ENCODE measurements around the gene TP53INP2.

TP53INP2 gene

GRCh38 chr20:34708621-34709043, 4.5 kb downstream of the TP53INP2 start:
- Histone ChIP-seq H3F3A (ENCODE audit: insufficient read depth) (peaks cover 16% of the 10 kb centered on the region), H4K20me1 (ENCODE audit: low read depth, low read length) (no peaks in the 10 kb centered on the region), H3K27me3 (ENCODE audit: low read length) (no peaks in the 10 kb centered on the region)

GRCh38 chr20:34709044-34709830, 5.1 kb downstream of the TP53INP2 start:
- Histone ChIP-seq H3K9me3 (ENCODE audit: insufficient read depth, low read length) (no peaks in the 10 kb centered on the region), H3K79me2 (ENCODE audit: insufficient read depth, low read length) (no peaks in the 10 kb centered on the region), H3F3A (ENCODE audit: insufficient read depth) (peaks cover 16% of the 10 kb centered on the region), H4K20me1 (ENCODE audit: low read depth, low read length) (no peaks in the 10 kb centered on the region), H3K9me2 (replicated peaks; ENCODE audit: insufficient read depth, low read length) (no peaks in the 10 kb centered on the region), H2AFZ (ENCODE audit: low read depth, low read length, severe bottlenecking) (peak overlapping the region; percentile 98), H3K9ac (ENCODE audit: low read length) (peak overlapping the region; percentile 80), H3K36me3 (ENCODE audit: low read length) (no peaks in the 10 kb centered on the region), H3K27ac (ENCODE audit: low read depth, low read length) (peak overlapping the region; percentile 65), H3K4me3 (ENCODE audit: insufficient read depth, low read length, poor library complexity, severe bottlenecking) (peak overlapping the region; percentile 76), H3K27me3 (ENCODE audit: low read length) (no peaks in the 10 kb centered on the region), H3K4me2 (ENCODE audit: low read depth, low read length, poor library complexity, severe bottlenecking) (peak overlapping the region; percentile 71)
- no peak for TF ChIP-seq EZH2phosphoT487 (conservative IDR thresholded peaks at IDR 0.05; ENCODE audit: low read length)
- no peak for TF ChIP-seq CTCF (IDR thresholded peaks at IDR 0.05; ENCODE audit: insufficient read depth, low read length, poor library complexity, severe bottlenecking)

More at GRCh38 chr20:34708621-34709043, 4.5 kb downstream of the TP53INP2 start:
- H3K4me3 ChIP-seq (ENCODE audit: insufficient read depth, low read length, poor library complexity, severe bottlenecking): peak overlapping the region; percentile 76
- peak overlapping the region; percentile 71 for H3K4me2 ChIP-seq (ENCODE audit: low read depth, low read length, poor library complexity, severe bottlenecking)
- peak overlapping the region; percentile 80 for H3K9ac ChIP-seq (ENCODE audit: low read length)
- H3K36me3 ChIP-seq (ENCODE audit: low read length): no peaks in the 10 kb centered on the region
- no peaks in the 10 kb centered on the region for H3K9me2 ChIP-seq (replicated peaks; ENCODE audit: insufficient read depth, low read length)
- peak overlapping the region; percentile 65; the same call in 1 of the 2 replicates for H3K27ac ChIP-seq (ENCODE audit: low read depth, low read length)
- no peaks in the 10 kb centered on the region for H3K9me3 ChIP-seq (ENCODE audit: insufficient read depth, low read length)
- TF ChIP-seq EZH2phosphoT487 (conservative IDR thresholded peaks at IDR 0.05; ENCODE audit: low read length): no peak
- TF ChIP-seq CTCF (IDR thresholded peaks at IDR 0.05; ENCODE audit: insufficient read depth, low read length, poor library complexity, severe bottlenecking): peak; percentile 88
- H2AFZ ChIP-seq (ENCODE audit: low read depth, low read length, severe bottlenecking): peak overlapping the region; percentile 98
- H3K79me2 ChIP-seq (ENCODE audit: insufficient read depth, low read length): no peaks in the 10 kb centered on the region

- peak overlapping the region; percentile 98 for H2AFZ ChIP-seq (ENCODE audit: low read depth, low read length, severe bottlenecking)
- no peaks in the 10 kb centered on the region for H3K79me2 ChIP-seq (ENCODE audit: insufficient read depth, low read length)
- H4K20me1 ChIP-seq (ENCODE audit: low read depth, low read length): no peaks in the 10 kb centered on the region
- TF ChIP-seq CTCF (IDR thresholded peaks at IDR 0.05; ENCODE audit: insufficient read depth, low read length, poor library complexity, severe bottlenecking) (peak; percentile 42), EZH2phosphoT487 (conservative IDR thresholded peaks at IDR 0.05; ENCODE audit: low read length) (no peak)
- H3K27me3 ChIP-seq (ENCODE audit: low read length): no peaks in the 10 kb centered on the region
- peak overlapping the region; percentile 80 for H3K9ac ChIP-seq (ENCODE audit: low read length)
- no peaks in the 10 kb centered on the region for H3K9me3 ChIP-seq (ENCODE audit: insufficient read depth, low read length)
- H3K27ac ChIP-seq (ENCODE audit: low read depth, low read length): peak overlapping the region; percentile 65; the same call in 1 of the 2 replicates
- peak overlapping the region; percentile 71 for H3K4me2 ChIP-seq (ENCODE audit: low read depth, low read length, poor library complexity, severe bottlenecking)
- no peaks in the 10 kb centered on the region for H3K36me3 ChIP-seq (ENCODE audit: low read length)
- peak overlapping the region; percentile 76 for H3K4me3 ChIP-seq (ENCODE audit: insufficient read depth, low read length, poor library complexity, severe bottlenecking)
- H3F3A ChIP-seq (ENCODE audit: insufficient read depth): peaks cover 12% of the 10 kb centered on the region
- H3K9me2 ChIP-seq (replicated peaks; ENCODE audit: insufficient read depth, low read length): no peaks in the 10 kb centered on the region
Measured at GRCh38 chr20:34709831-34710567, 5.9 kb downstream of the TP53INP2 start.

Data from SU-DHL-6 (cell line).